ENCODE data around the gene CTSE.
"Not testable (repeated sequence)": the region's sequence is repeated elsewhere in the genome, so short reads cannot be mapped to it uniquely, and the experiment has no call there.

CTSE gene

GRCh38 chr1:206058289-206058926 lies 34.7 kb upstream of the CTSE start:
- not testable (repeated sequence) for H3K4me3 Mint-ChIP-seq; ATAC-seq (replicated peaks; ENCODE audit: extremely low read depth, poor library complexity, severe bottlenecking); H3K36me3 Mint-ChIP-seq (ENCODE audit: insufficient read depth); H3K27me3 Mint-ChIP-seq; DNase-seq (ENCODE audit: low spot score in 2 of 2); H3K27ac Mint-ChIP-seq (ENCODE audit: low read depth); H3K4me1 Mint-ChIP-seq; H3K9me3 Mint-ChIP-seq

DNA sequence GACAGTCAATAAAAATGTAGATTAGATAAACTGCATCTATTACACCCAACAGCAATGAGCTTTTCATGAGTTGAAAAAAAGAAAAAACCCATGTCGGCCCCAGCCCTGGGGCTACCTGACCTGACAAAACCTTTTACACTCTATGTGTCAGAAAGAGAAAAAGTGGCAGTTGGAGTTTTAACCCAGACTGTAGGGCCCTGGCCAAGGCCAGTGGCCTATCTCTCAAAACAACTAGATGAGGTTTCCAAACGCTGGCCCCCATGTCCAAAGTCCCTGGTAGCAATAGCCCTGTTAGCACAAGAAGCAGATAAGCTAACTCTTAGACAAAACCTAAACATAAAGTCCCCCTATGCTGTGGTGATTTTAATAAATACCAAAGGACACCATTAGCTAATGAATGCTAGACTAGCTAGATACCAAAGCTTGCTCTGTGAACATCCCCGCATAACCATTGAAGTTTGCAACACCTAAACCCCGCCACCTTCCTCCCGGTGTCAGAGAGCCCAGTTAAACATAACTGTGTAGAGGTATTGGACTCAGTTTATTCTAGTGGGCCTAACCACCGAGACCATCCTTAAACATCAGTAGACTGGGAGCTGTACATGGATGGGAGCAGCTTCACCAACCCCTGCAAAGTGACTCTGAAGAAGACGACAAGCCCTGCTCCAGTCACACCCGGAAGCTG lies 32.1 kb upstream of the CTSE start:
- not testable (repeated sequence) for H3K9me3 Mint-ChIP-seq; H3K4me1 Mint-ChIP-seq; DNase-seq (ENCODE audit: low spot score in 2 of 2); ATAC-seq (replicated peaks; ENCODE audit: extremely low read depth, poor library complexity, severe bottlenecking); H3K36me3 Mint-ChIP-seq (ENCODE audit: insufficient read depth); H3K27me3 Mint-ChIP-seq; H3K4me3 Mint-ChIP-seq; H3K27ac Mint-ChIP-seq (ENCODE audit: low read depth)

DNA sequence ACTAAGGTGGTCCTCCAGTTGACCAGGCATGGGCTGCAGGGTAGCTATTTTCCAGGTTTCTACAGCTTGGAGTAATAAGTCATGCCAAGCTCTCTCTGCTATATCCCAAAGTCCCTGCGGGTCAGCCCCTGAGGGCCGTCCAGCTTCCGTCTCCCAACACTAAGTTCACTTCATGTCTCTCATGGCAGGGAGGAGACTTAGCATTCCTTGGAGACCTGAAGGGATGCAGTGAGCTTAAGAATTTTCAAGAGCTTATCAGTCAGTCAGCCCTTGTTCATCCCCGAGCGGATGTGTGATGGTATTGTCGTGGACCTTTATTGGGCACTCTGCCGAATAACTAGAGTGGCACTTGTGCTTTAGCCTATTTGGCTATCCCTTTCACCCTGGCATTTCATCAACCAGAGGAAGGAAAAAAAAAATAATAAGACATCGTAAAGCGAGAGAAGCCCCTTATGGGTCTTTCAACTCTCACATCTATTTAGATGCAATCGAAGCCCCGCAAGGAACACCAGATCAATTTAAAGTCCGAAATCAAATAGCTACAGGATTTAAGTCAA lies 31.5 kb upstream of the CTSE start:
- H3K27ac Mint-ChIP-seq (ENCODE audit: low read depth); ATAC-seq (replicated peaks; ENCODE audit: extremely low read depth, poor library complexity, severe bottlenecking): not testable (repeated sequence)

DNA sequence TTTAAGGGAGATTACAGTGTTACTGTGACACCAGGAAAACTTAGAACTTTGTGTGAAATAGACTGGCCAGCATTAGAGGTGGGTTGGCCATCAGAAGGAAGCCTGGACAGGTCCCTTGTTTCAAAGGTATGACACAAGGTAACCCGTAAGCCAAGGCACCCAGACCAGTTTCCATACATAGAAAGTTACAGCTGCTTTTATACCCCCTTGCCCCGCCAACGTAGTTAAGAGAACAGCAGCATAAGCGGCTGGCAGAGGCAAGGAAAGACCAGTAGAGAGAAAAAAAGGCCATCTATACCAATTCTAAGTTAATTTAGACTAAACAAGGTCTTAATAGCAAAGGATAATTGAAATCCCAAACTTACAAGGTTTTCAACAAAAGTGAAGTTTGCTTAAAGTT lies 29.9 kb upstream of the CTSE start:
- not testable (repeated sequence) for H3K27me3 Mint-ChIP-seq; H3K4me3 Mint-ChIP-seq; H3K36me3 Mint-ChIP-seq (ENCODE audit: insufficient read depth); ATAC-seq (replicated peaks; ENCODE audit: extremely low read depth, poor library complexity, severe bottlenecking); H3K27ac Mint-ChIP-seq (ENCODE audit: low read depth); H3K4me1 Mint-ChIP-seq; DNase-seq (ENCODE audit: low spot score in 2 of 2); H3K9me3 Mint-ChIP-seq

More for the DNA sequence above, 31.5 kb upstream of the CTSE start:
- H3K27me3 Mint-ChIP-seq; H3K36me3 Mint-ChIP-seq (ENCODE audit: insufficient read depth); H3K9me3 Mint-ChIP-seq; H3K4me1 Mint-ChIP-seq; H3K4me3 Mint-ChIP-seq; DNase-seq (ENCODE audit: low spot score in 2 of 2): not testable (repeated sequence)

DNA sequence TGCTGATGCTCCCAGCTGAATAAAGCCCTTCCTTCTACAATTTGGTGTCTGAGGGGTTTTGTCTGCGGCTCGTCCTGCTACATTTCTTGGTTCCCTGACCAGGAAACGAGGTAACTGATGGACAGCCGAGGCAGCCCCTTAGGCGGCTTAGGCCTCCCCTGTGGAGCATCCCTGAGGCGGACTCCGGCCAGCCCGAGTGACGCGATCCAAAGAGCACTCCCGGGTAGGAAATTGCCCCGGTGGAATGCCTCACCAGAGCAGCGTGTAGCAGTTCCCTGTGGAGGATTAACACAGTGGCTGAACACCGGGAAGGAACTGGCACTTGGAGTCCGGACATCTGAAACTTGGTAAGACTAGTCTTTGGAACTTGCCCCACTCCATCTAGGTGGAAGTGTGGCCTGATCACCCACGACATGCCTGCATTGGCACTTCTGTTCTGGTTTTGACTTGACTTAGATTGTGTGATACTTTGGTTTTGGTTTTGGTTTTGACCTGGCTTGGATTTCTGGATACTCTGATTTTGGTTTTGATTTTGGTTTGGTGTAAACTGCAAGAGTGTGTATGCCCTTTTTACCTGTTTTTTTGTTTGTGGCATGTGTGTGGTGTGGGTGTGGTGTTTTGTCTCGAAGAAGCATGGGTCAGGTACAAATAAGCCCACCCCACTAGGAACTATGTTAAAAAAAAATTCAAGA lies 29.4 kb upstream of the CTSE start, which contains the start of gene RHEX:
Gene RHEX (plus strand): TSS at position 255 of the 692 bp plus-strand sequence. CDS start 44,656 bp downstream, outside the sequence.
- H3K9me3 Mint-ChIP-seq; H3K27me3 Mint-ChIP-seq; H3K36me3 Mint-ChIP-seq (ENCODE audit: insufficient read depth); H3K4me3 Mint-ChIP-seq; DNase-seq (ENCODE audit: low spot score in 2 of 2); H3K27ac Mint-ChIP-seq (ENCODE audit: low read depth); ATAC-seq (replicated peaks; ENCODE audit: extremely low read depth, poor library complexity, severe bottlenecking); H3K4me1 Mint-ChIP-seq: not testable (repeated sequence)

- not testable (repeated sequence) for H3K4me1 Mint-ChIP-seq; H3K9me3 Mint-ChIP-seq; H3K4me3 Mint-ChIP-seq; ATAC-seq (replicated peaks; ENCODE audit: extremely low read depth, poor library complexity, severe bottlenecking); H3K27ac Mint-ChIP-seq (ENCODE audit: low read depth); DNase-seq (ENCODE audit: low spot score in 2 of 2); H3K36me3 Mint-ChIP-seq (ENCODE audit: insufficient read depth)
- H3K27me3 Mint-ChIP-seq = peaks cover 16% of the 10 kb centered on the region
Observed at GRCh38 chr1:206052231-206052865, 28.7 kb upstream of the CTSE start.

DNA sequence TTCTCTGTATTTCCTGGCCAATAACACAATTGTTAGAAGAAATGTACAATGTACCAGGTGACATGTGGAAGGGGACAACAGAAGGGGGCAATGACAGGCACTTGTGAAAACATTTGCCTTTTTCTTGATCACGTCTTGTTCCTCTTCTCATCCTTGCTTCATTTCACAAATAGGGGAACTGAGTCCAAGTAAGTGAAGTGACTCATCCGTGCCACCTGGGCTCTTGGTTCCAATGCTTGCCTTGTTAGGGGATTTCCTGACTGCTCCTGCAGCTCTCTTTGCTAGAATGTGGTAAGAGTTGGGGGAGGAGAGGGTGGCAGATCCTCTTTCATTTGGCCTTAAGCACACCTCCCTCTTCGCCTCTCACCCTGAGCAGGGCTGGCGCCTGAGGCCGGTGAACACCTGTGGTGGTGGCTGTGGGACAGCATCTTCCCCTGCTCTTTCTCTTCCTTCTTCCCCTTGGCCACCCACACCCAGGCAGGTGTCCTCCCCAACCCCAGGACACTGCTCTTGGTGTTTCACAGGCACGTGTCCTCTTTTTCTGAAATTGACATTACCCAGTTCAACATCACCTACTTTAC lies 27.1 kb upstream of the CTSE start:
- Mint-ChIP-seq H3K4me1 (peaks cover 6% of the 10 kb centered on the region), H3K4me3 (no peak overlapping the region), H3K27me3 (peaks cover 17% of the 10 kb centered on the region), H3K36me3 (ENCODE audit: insufficient read depth) (peaks cover 2% of the 10 kb centered on the region), H3K27ac (ENCODE audit: low read depth) (peak overlapping the region; percentile 35), H3K9me3 (no peaks in the 10 kb centered on the region)
- DNase-seq (ENCODE audit: low spot score in 2 of 2) = peak in 1 of 2 donors; percentile 11
- peak; percentile 78 for ATAC-seq (replicated peaks; ENCODE audit: extremely low read depth, poor library complexity, severe bottlenecking)

- H3K27me3 Mint-ChIP-seq = peaks cover 17% of the 10 kb centered on the region
- DNase-seq (ENCODE audit: low spot score in 2 of 2) (no peak), ATAC-seq (replicated peaks; ENCODE audit: extremely low read depth, poor library complexity, severe bottlenecking) (no peak)
- peaks cover 2% of the 10 kb centered on the region for H3K36me3 Mint-ChIP-seq (ENCODE audit: insufficient read depth)
- H3K4me1 Mint-ChIP-seq = peaks cover 6% of the 10 kb centered on the region
- H3K9me3 Mint-ChIP-seq = no peaks in the 10 kb centered on the region
- H3K4me3 Mint-ChIP-seq = no peak overlapping the region
- no peak overlapping the region for H3K27ac Mint-ChIP-seq (ENCODE audit: low read depth)
Observed at GRCh38 chr1:206049919-206050600, 26.4 kb upstream of the CTSE start.

DNA sequence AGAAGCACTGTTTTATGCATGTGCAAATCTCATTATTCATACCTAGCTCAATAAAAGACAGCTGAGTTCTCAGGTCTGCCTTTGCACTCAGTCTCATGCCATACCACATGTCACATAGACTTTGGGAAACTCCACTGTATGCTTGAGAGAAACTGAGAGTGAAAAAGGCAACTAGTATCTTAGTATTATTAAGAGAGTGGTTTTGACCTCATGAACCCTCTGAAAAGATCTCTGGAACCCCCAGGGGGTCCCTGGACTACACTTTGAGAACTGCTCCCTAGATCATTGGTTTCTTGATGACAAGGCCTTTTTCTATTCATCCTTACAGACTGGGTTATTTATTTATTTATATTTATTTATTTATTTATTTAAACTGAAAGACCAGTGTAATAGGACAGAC lies 25.6 kb upstream of the CTSE start:
- H3K4me3 Mint-ChIP-seq = no peak overlapping the region
- H3K36me3 Mint-ChIP-seq (ENCODE audit: insufficient read depth) = peaks cover 2% of the 10 kb centered on the region
- H3K4me1 Mint-ChIP-seq = peaks cover 6% of the 10 kb centered on the region
- H3K9me3 Mint-ChIP-seq = no peaks in the 10 kb centered on the region
- ATAC-seq (replicated peaks; ENCODE audit: extremely low read depth, poor library complexity, severe bottlenecking) = no peak
- DNase-seq (ENCODE audit: low spot score in 2 of 2) = no peak
- no peak overlapping the region for H3K27ac Mint-ChIP-seq (ENCODE audit: low read depth)
- H3K27me3 Mint-ChIP-seq = peaks cover 17% of the 10 kb centered on the region

DNA sequence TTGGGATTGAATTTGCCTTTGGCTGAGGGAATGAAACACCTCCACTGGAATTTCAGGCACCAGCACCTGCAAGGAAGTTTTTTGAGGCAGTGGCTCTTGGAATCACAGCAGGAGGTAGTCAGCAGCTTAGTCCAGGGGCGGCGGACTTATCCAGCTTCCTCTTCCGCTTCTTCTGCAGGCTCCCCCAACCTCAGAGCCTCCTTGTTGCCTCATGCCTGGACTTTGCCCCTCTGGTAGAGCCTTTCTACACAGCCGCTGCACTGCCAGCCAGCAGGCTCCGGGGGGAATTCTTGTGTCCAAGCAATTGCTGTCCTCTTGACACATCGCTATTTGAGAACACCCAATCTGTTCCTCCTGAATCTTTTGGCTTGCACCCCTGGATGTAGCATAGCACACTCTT lies 24.9 kb upstream of the CTSE start:
- no peak for ATAC-seq (replicated peaks; ENCODE audit: extremely low read depth, poor library complexity, severe bottlenecking)
- H3K27ac Mint-ChIP-seq (ENCODE audit: low read depth) = no peak overlapping the region
- peaks cover 2% of the 10 kb centered on the region for H3K36me3 Mint-ChIP-seq (ENCODE audit: insufficient read depth)
- H3K4me3 Mint-ChIP-seq = no peak overlapping the region
- H3K27me3 Mint-ChIP-seq = peaks cover 17% of the 10 kb centered on the region
- H3K9me3 Mint-ChIP-seq = no peaks in the 10 kb centered on the region
- H3K4me1 Mint-ChIP-seq = peaks cover 6% of the 10 kb centered on the region
- DNase-seq (ENCODE audit: low spot score in 2 of 2) = no peak

DNA sequence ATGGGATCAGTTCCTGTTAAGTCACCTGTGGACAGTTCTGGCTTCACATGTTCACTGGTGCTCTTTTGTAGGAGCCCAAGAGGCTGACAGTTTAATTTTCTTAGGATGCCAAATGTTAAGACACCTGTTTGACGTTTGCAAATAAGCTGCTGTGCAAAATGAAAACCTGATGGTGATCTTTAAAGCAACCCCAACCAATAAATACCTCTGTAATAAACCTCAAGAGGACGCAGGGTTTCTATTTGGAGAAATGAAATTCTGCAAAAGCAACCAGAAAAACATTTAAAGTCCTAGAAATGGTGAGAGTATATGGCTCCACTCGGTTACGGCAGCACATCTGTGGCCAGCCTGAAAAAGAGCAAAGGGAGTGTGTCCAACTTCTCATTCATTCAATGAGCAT lies 23.6 kb upstream of the CTSE start:
- Mint-ChIP-seq H3K36me3 (ENCODE audit: insufficient read depth) (peaks cover 2% of the 10 kb centered on the region), H3K4me3 (no peak overlapping the region), H3K27ac (ENCODE audit: low read depth) (no peak overlapping the region), H3K27me3 (peaks cover 17% of the 10 kb centered on the region), H3K9me3 (no peaks in the 10 kb centered on the region), H3K4me1 (peaks cover 6% of the 10 kb centered on the region)
- DNase-seq (ENCODE audit: low spot score in 2 of 2) = no peak
- ATAC-seq (replicated peaks; ENCODE audit: extremely low read depth, poor library complexity, severe bottlenecking) = no peak

- DNase-seq (ENCODE audit: low spot score in 2 of 2) = no peak
- Mint-ChIP-seq H3K27ac (ENCODE audit: low read depth) (no peak overlapping the region), H3K9me3 (no peaks in the 10 kb centered on the region), H3K36me3 (ENCODE audit: insufficient read depth) (no peaks in the 10 kb centered on the region), H3K4me3 (no peak overlapping the region), H3K4me1 (peaks cover 8% of the 10 kb centered on the region), H3K27me3 (peaks cover 15% of the 10 kb centered on the region)
- no peak for ATAC-seq (replicated peaks; ENCODE audit: extremely low read depth, poor library complexity, severe bottlenecking)
Observed at GRCh38 chr1:206041640-206042039, 17.9 kb upstream of the CTSE start.

Data from central memory CD8-positive, alpha-beta T cell (primary cell).